ENCODE measurements around the gene DENND11. TPM values are rescaled to one million over a fixed set of nuclear protein-coding genes. Genes with fewer than 3 reads are reported as not detected.

DENND11 gene
- total RNA-seq, 3 donors from 2014 or later (not counting 1 experiment from before 2014, with no cell fraction given): 28.9 to 57.0 (median 47.6) TPM

GRCh38 chr7:141737118-141737835 is 35.3 kb upstream of the DENND11 start:
- Histone ChIP-seq H3K4me1 (ENCODE audit: control insufficient read depth, insufficient read depth, low read length) (peaks cover 8% of the 10 kb centered on the region), H3K36me3 (ENCODE audit: control insufficient read depth, insufficient read depth, low read length) (peaks cover 16% of the 10 kb centered on the region), H3K27me3 (ENCODE audit: control insufficient read depth, insufficient read depth, low read length) (no peaks in the 10 kb centered on the region), H3K27ac (ENCODE audit: low read length) (peak overlapping the region; percentile 96), H3K4me3 (ENCODE audit: low read length) (peak overlapping the region; percentile 81), H3K9me3 (ENCODE audit: control insufficient read depth, insufficient read depth, low read length) (no peaks in the 10 kb centered on the region)
- peak in 2 of 3 donors; percentile 33 to 66 for ATAC-seq
- Mint-ChIP-seq H3K9me3 (no peaks in the 10 kb centered on the region), H3K27ac (peak overlapping the region; percentile 93 to 99), H3K27me3 (ENCODE audit: low read depth in 2 of 2) (no peaks in the 10 kb centered on the region), H3K4me1 (peaks cover 34 to 41% of the 10 kb centered on the region in 2 donors), H3K4me3 (peak overlapping the region; percentile 100), H3K36me3 (peaks cover 7% of the 10 kb centered on the region)
- intact Hi-C loops (cut with micrococcal nuclease): loop anchor here (5.0 kb wide), 1 partner anchor 185 kb away; the partner anchor contains the start of gene AGK
- DNase-seq: peak; percentile 21 to 59
- TF ChIP-seq, protein P1, sequence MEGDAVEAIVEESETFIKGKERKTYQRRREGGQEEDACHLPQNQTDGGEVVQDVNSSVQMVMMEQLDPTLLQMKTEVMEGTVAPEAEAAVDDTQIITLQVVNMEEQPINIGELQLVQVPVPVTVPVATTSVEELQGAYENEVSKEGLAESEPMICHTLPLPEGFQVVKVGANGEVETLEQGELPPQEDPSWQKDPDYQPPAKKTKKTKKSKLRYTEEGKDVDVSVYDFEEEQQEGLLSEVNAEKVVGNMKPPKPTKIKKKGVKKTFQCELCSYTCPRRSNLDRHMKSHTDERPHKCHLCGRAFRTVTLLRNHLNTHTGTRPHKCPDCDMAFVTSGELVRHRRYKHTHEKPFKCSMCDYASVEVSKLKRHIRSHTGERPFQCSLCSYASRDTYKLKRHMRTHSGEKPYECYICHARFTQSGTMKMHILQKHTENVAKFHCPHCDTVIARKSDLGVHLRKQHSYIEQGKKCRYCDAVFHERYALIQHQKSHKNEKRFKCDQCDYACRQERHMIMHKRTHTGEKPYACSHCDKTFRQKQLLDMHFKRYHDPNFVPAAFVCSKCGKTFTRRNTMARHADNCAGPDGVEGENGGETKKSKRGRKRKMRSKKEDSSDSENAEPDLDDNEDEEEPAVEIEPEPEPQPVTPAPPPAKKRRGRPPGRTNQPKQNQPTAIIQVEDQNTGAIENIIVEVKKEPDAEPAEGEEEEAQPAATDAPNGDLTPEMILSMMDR (IDR thresholded peaks at IDR 0.05): no peak
- WGBS (ENCODE audit: insufficient coverage): 58% methylated on average over 9 of the region's 11 CpGs

DNA sequence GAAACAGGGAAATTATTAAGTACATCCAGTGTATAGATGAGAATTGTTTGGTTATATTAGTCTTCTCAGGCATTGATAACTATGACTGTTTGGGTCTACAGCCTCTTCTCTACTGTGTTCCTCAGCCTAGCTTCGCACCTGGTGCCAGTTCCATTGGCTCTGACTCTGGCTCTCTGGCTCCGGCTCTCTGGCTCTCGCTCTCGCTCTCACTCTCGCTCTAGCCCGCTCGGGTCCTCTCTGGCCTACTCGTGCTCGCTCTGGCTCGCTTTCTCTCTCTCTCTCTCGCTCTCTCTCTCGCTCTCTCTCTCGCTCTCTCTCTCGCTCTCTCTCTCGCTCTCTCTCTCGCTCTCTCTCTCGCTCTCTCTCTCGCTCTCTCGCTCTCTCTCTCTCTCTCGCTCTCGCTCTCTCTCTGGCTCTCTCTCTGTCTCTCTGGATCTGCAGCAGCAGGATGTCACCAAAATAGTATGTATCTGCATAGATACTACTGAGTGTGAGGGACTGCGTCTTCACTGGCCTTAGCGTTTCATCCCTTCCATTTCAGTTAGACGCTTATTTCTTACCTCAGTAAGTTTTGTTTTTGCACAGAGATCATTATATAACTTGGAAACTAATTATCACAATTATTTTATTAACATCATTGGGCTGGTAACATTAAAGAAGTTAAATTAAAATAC is 29.6 kb upstream of the DENND11 start:
- no peaks in the 10 kb centered on the region for H3K9me3 ChIP-seq (ENCODE audit: control insufficient read depth, insufficient read depth, low read length)
- H3K9me3 Mint-ChIP-seq: no peaks in the 10 kb centered on the region
- no peaks in the 10 kb centered on the region for H3K36me3 ChIP-seq (ENCODE audit: control insufficient read depth, insufficient read depth, low read length)
- peak in 1 of 3 donors; percentile 21 for ATAC-seq
- H3K27me3 ChIP-seq (ENCODE audit: control insufficient read depth, insufficient read depth, low read length): no peaks in the 10 kb centered on the region
- peaks cover 0 to 3% of the 10 kb centered on the region in 2 donors for H3K27me3 Mint-ChIP-seq (ENCODE audit: low read depth in 2 of 2)
- intact Hi-C loops (cut with micrococcal nuclease): no loop called here
- no peak overlapping the region for H3K4me3 Mint-ChIP-seq
- no peak for DNase-seq
- H3K27ac ChIP-seq (ENCODE audit: low read length): no peak overlapping the region
- no peak overlapping the region for H3K4me3 ChIP-seq (ENCODE audit: low read length)
- no peaks in the 10 kb centered on the region for H3K36me3 Mint-ChIP-seq
- TF ChIP-seq, protein P1 (IDR thresholded peaks at IDR 0.05): no peak
- 93% methylated on average over 19 of the region's 24 CpGs for WGBS (ENCODE audit: insufficient coverage)
- H3K27ac Mint-ChIP-seq: peak overlapping the region in 1 of 2 donors; percentile 48
- H3K4me1 ChIP-seq (ENCODE audit: control insufficient read depth, insufficient read depth, low read length): no peaks in the 10 kb centered on the region
- H3K4me1 Mint-ChIP-seq: peaks cover under 1 to 6% of the 10 kb centered on the region in 2 donors

DNA sequence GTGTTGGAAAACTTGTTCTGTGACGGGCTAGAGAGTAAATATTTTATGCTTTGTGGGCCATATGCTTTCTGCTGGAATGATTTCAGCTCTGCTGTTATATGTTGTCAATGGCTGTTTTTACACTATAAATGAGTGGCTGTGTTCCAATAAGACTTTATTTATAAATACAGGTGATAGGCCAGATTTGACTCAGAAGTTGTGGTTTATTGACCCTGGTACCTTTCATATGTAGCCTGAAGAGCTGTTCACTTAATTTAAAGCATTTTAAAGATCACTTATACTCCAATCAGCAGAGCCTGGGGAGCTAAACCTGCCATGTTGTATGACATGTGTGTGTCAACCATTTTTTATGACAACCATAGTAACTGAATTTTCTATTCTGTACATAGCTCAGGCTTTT is 27.1 kb upstream of the DENND11 start:
- WGBS (ENCODE audit: insufficient coverage): 100% methylated on average over 1 of the region's 1 CpG
- Histone ChIP-seq H3K9me3 (ENCODE audit: control insufficient read depth, insufficient read depth, low read length) (no peaks in the 10 kb centered on the region), H3K4me3 (ENCODE audit: low read length) (no peak overlapping the region), H3K36me3 (ENCODE audit: control insufficient read depth, insufficient read depth, low read length) (no peaks in the 10 kb centered on the region), H3K27ac (ENCODE audit: low read length) (no peak overlapping the region), H3K4me1 (ENCODE audit: control insufficient read depth, insufficient read depth, low read length) (no peaks in the 10 kb centered on the region), H3K27me3 (ENCODE audit: control insufficient read depth, insufficient read depth, low read length) (no peaks in the 10 kb centered on the region)
- DNase-seq (no peak), ATAC-seq (no peak)
- intact Hi-C loops (cut with micrococcal nuclease): no loop called here
- TF ChIP-seq, protein P1 (IDR thresholded peaks at IDR 0.05): no peak
- H3K4me1 Mint-ChIP-seq: peaks cover 0 to 6% of the 10 kb centered on the region in 2 donors
- H3K36me3 Mint-ChIP-seq: no peaks in the 10 kb centered on the region
- no peak overlapping the region for H3K4me3 Mint-ChIP-seq
- H3K27me3 Mint-ChIP-seq (ENCODE audit: low read depth in 2 of 2): peaks cover 0 to 3% of the 10 kb centered on the region in 2 donors
- no peaks in the 10 kb centered on the region for H3K9me3 Mint-ChIP-seq
- H3K27ac Mint-ChIP-seq: no peak overlapping the region

Measured in natural killer cell (primary cell).